Muscle of back (tissue), 13 donors: ENCODE data around the gene MAGEA4. TPM values are rescaled to one million over a fixed set of nuclear protein-coding genes. Genes with fewer than 3 reads are reported as not detected.
"Not testable (repeated sequence)": the region's sequence is repeated elsewhere in the genome, so short reads cannot be mapped to it uniquely, and the experiment has no call there.

Experiments
- DNase-seq, 3 donors: peaks; one replicate each; pipeline versions ENCODE4 v3.0.0 to v3.0.0-alpha.2; 2013
- long read RNA-seq, 9 donors: transcript quantifications; one replicate each; lab custom pipeline, GENCODE V29; 2026
- polyA plus RNA-seq, 10 donors: library from polyadenylated mRNA; unstranded; fragments of 120-200 nt; gene quantifications; one replicate each; pipeline ENCODE4 v1.2.1, GENCODE V29; 2013; ENCODE audit not compliant: insufficient read length in 10 of 10

The MAGEA4 gene, protein sequence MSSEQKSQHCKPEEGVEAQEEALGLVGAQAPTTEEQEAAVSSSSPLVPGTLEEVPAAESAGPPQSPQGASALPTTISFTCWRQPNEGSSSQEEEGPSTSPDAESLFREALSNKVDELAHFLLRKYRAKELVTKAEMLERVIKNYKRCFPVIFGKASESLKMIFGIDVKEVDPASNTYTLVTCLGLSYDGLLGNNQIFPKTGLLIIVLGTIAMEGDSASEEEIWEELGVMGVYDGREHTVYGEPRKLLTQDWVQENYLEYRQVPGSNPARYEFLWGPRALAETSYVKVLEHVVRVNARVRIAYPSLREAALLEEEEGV
- not detected for polyA plus RNA-seq
- long read RNA-seq, donor 1 = 0 reads
- long read RNA-seq, donor 2 = 0 reads
- long read RNA-seq, donor 3 = 0 reads
- long read RNA-seq, donor 4 = 0 reads
- long read RNA-seq, donor 5 = 0 reads
- long read RNA-seq, donor 6 = 0 reads
- long read RNA-seq, donor 7 = 0 reads
- long read RNA-seq, donor 8 = 0 reads
- long read RNA-seq, donor 9 = 0 reads

DNA sequence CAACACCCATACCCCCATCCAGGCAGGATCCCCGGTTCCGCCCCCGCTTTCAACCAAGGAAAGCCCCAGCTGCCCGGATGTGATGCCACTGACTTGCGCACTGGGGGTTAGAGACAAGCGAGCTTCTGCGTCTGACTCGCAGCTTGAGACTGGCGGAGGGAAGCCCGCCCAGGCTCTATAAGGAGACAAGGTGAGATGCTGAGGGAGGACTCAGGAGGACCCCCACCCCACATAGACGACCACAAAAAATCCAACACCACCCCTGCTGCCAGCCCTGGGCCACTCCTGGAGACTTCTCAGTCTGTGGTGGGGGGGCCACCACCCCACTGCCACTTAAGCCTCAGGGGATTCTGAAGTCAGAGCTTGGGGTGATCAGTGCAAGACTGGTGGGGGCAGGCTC, at the start of gene MAGEA4:
Gene MAGEA4, plus strand, starts transcription at position 110 of the 400 bp plus-strand sequence. CDS start 10,776 bp downstream, outside the sequence.
- no peak for DNase-seq

DNA sequence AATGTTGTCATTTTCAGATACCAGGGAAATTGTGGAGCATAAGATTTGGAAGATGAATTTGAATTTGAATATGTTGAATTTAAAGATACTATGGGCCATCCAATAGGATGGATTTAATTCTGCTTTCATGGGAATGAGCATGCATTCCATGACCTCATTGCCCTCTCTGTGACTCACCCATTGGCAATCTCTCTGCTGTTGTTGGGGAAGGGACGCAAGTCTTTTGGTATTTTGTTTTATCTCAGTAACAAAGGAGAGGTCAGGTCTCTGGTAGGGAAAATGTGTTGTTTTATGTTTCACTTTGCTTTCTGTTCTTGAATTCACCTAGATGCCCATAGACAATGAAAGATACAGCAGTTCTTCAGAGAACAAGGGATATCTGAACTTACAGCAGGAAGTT, 42.1 kb upstream of the MAGEA4 start:
- peak in 2 of 3 donors; percentile 11 to 63 for DNase-seq

DNA sequence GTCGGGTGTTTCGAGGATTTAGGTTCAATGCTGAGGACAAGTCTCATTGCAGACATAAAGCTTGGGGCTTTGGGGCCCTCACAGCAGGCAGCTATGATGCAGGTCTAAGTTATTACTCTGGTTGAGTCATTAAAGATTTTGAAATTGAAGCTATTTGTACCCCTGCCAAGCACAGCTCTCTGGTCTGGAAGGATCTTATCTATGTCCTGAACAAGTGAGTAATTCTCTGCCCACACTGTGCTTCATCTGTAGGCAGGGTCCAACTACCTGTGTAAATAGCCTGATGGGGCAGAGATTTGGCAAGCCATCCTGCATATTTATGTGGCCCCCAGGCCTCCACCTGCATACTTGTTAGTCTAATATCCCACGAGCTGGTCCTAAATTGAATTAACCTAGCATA, 41.4 kb upstream of the MAGEA4 start:
- DNase-seq = peak in 1 of 3 donors; percentile 63

DNA sequence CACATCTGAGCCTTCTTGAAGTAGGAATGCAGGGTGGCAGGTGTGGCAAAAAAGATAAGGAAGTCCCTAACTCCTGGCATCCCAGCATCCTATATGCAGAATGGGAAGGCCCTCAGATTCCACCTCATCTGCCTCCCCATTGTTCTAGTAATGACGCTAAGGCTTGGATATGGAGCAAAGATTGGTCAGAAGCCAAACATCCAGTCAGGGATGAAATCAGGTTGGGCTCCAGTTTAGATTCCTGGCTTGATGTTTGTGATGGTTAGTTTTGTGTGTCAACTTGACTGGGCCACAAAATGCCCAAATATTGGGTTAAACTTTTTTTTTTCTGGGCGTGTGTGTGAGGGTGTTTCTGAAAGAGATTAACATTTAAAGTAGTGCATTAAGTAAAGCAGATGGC, 39.6 kb upstream of the MAGEA4 start:
- DNase-seq = no peak

DNA sequence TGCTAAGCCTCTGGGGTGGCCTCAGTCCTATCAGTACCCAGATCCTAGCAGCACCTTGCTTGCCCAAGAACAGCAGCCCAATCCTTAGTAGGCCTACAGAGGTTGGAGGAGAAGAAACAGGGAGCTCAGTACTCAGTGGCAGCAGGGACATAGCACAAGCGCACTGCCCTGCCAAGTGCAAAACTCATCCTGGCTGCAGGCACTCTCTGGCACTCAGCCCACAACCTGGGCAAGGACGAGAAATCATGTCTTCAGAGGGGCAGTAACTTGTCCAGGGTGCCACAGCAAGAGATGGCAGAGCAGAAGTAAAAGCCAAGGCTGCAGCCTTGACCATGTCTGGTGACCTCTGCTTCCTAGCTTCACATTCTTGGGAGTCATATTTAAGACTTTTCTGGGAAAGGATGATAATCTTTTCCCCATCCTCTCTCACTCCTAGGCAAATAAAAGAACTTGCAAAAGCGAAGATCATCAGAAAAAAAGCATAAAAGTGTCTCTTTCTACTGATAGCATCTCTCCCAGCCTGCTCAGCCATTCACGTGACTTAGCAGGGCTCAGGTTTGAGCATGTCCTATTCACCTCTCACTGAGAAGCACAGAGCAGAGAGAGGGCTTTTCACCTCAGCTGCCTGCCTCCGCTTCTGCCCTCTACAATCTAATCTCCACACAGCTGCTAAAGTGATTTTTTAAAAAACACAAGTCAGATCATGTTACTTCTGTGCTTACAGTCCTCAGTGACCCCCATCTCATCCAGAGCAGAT, 37.2 kb upstream of the MAGEA4 start:
- DNase-seq = no peak

DNA sequence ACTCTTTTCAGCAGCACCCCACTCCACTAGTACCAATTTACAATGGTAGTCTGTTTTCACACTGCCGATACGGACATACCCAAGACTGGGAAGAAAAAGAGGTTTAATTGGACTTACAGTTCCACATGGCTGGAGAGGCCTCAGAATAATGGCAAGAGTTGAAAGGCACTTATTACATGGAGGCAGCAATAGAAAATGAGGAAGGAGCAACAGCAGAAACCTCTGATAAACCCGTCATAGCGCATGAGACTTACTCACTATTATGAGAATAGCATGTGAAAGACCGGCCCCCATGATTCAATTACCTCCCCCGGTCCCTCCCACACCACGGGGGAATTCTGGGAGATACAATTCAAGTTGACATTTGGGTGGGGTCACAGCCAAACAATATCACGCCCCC, 34.1 kb upstream of the MAGEA4 start:
- no peak for DNase-seq

DNA sequence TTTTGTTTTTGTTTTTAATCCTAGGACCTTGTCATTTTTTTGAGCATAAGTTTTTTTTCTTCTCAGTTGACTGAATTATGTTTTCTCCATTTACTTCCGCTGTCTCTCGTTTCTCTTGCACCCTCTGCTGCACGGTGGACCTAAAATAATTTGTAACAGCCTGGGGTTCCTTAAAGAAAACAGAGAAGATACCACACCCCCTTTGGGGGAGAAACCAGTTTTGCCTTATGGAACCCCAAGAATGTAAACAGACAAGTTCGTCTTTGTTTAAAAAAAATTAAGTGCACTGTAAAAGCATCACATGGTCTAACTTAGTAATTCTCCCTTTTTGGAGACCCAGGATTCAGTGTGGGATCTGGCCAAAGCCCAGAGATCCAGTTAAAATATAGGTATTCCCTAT, 32.8 kb upstream of the MAGEA4 start:
- DNase-seq = no peak

DNA sequence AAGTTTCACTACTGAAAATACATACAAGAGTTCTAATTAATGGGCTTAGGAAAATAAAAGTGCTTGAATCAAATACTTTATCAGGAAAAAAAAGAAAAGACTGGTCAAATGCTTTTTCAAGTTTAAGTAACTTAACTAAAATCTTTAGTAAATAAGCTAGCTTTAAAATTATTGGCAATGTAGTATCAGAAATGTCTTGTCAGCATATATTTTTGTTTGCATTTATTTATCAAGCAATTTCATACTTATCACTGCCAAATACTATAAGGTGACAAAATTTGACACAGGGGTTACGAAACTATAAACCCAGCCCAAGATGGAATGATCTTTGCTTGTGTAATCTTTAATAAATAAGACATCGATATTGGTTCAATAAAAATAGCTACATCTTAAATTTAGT, 31.8 kb upstream of the MAGEA4 start:
- no peak for DNase-seq

DNA sequence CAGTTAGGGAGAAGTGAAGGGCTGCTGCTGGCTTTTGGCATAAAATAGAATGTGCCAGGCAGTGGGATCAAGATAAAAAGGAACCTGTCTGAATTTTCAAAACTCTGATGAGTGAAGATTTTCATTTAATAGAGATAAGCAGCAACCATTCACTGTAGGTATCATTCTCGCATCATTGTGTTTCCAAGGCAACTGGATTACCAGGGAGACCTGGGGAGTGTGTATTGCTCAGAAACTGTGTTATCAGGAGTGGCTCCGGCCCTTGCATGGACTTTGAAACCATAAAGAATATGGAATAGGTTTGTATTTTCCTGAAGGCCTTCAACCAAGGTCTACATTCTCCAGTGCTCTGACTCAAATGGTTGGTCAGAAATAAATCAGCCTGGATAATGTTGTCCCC, 23.3 kb upstream of the MAGEA4 start:
- DNase-seq = no peak

DNA sequence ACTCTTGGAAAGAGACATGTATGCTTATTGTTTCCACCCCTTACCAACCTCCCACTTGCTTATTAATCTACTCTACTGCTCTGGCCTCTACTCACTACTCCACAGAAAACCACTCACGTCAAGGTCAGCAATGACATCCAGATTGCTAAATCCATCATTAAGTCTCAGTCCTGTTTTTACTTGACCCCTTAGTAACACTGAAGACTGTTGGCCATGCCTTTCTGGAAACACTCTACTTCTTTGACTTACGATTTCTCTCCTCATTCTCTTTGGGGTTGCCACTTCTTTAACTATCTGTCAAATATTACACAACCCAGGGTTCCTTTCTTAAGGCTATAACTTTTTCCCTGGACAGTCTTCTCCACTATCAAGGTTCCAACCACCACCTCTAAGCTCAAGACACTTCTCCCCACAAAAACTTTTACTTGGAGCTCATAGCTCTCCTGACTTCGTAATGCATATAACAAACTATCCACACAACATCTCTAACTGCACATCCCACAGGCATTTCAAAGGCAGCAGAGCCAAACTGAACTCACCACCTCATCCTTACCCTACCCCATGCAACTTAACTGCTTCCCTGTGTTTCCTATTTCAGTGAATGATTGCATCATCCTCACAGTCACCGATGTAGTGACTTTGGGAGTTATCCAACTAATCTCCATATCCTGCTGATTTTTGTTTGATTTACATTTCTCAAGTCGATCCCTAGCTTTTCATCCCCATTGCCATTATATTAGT, 15.8 kb upstream of the MAGEA4 start:
- DNase-seq = peak in 1 of 3 donors; percentile 58

DNA sequence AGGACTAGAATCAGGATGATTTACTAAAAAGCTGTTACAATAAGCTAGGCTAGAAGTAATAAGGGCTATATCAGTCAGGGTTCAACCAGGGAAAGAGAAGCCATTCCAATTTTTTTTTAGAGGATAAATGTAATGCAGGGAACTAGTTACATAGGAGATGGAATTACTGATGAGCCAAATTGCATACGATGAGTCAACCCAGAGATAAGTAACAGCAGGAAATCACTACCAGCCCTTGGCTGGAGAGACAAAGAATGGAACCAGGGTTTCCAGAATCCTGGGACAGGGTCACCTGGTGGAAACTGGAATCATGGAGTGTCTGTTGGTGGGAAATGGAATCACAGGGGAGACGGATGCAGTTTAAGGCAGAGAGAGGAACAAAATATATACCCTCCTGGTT, 13.1 kb upstream of the MAGEA4 start:
- DNase-seq = peak in 1 of 3 donors; percentile 9

DNA sequence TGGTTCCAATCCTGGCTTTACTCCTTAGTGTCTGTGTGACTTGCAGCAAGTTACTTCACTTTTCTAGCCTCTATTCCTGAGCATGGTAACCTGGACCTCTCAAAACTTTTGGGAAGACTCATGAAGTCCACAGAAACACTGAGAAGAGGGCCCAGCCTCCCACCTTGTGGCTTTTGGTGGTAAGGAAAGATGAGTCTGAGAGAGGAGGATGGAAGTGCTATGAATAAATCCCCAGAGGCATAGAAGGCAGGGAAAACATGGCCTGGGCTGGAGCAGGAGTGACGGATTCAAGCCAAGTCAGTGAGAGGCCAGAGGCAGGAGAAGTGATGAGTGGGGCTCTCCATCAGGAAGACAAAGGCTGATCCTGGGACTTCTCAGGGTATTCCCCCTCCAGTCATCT, 10.9 kb upstream of the MAGEA4 start:
- peak in 1 of 3 donors; percentile 17 for DNase-seq

DNA sequence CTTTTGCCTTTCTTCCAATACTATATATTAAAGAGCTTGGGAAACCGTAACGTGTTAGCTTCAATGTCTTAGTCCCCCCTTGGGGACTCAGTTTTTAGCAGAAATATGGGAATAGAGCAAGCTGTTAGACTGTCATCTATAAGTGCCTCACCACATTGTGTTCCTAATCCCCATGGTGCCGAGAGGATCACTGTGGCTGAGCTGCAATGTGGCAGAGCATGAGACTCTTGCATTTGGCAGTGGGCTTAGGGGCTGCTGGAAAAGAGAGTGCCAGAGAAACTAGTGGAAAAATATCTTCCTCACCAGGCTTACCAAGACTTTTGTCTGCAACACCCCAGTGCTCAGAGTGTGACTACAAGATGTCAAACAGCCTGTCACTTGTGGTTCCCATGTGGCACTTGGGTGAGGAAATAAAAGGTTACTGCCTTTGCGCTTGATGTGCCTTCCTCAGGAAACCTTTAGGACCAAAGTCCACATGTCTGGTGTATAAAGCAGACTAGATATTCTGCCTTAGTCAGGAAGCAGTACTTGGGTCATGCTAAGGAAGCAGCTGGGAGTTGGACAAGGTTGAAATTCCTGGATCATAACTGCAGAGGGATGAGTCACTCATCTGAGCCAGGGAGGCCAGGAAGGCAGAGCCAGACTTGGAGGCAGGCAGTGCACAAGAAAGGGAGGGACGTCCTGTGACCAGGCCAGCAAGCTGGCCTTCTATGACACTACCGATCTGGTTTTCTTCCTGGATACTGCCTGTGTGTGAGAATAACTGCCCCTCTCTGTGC, 9.7 kb upstream of the MAGEA4 start:
- DNase-seq = peak; percentile 50 to 73 (median 67)

DNA sequence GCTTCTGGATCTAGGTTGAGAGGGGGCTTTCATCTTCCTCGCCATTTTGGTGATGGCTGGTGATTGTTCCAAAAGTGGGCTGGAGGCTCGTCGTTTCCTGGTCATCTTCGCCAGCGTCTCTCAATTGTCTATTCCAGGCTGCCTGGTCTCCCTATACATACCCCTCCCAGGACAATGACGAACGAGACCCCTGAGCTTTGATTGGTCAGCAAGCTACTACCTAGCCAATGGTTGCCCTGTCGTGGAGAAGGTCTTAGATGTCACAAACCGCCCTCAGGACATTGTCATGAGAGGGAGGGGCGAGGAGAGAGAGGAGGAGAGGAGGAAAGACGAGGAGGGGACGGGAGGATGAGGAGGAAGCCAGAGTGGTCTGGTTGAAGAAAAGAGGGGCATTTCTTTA, 7.7 kb upstream of the MAGEA4 start:
- DNase-seq = no peak

DNA sequence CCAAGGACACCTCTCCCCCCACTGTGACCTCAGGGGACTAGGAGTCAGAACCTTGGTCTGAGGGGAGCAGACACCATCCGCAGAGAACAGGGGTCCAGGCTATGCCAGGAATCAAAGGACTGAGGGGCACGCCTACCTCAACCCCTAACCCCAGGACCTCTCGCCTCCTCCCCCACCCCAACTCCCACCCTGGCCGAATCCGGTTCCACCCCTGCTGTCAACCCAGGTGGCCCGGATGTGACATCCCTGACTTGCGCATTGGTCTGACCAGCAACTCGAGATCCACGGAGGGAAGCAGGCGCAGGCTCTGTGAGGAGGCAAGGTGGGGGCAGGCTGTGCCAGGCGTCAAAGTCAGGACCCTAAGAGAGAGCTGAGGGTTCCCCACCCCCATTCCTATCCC, 468 bp upstream of the MAGEA4 start:
- DNase-seq = no peak

DNA sequence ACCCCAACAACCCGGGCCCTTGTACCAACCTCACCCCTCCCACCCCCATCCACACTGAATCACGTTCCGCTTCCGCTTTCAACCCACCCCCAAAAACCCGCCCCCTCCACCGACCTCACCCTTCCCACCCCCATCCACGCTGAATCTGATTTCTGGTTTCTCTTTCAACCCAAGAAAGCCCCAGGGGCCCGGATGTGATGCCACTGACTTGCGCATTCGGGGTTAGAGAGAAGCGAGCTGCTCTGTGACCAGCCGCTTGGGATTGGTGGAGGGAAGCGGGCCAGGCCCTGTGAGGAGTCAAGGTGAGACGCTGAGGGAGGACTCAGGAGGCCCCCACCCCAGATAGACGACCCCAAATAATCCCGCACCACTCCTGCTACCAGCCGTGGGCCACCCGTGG, 6.0 kb downstream of the MAGEA4 start:
- DNase-seq = not testable (repeated sequence)

DNA sequence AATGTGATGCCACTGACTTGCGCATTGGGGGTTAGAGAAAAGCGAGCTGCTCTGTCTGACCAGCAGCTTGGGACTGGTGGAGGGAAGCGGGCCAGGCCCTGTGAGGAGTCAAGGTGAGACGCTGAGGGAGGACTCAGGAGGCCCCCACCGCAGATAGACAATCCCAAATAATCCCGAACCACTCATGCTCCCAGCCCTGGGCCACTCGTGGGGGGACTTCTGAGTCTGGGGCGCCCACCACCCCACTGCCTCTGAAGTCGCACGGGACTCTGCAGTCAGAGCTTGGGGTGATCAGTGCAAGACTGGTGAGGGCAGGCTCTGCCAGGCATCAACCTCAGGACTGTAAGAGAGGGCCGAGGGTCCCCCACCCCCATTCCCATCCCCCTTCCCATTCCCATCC, 6.9 kb downstream of the MAGEA4 start:
- no peak for DNase-seq

DNA sequence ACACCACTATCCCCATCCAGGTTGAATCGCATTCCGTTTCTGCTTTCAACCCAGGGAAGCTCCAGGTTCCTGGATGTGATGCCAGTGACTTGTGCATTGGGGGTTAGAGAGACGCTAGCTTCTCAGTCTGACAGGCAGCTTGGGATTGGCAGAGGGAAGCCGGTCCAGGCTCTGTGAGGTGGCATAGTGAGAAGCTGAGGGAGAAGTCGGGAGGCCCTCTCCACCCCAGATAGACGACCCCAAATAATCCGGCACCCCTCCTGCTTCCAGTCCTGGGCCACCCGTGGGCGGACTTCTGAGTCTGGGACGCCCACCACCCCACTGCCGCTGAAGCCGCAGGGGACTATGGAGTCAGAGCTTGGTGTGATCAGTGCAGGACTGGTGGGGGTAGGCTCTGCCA, 7.4 kb downstream of the MAGEA4 start:
- DNase-seq = no peak

DNA sequence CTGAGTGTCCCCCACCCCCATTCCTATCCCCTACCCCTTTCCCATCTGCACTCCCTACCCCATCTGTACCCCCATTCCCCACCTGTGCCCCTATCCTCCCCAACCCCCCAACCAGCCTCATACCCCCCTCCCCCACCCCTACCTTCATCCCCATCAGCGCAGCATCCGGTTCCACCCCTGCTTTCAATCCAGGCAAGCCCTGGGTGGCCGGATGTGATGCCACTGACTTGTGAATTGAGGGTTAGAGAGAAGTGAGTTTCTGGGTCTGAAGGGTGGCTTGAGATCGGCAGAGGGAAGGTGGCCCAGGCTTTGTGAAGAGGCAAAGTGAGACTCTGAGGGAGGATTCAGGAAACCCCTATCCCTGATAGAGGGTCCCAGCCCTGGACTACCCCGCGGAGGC, 7.8 kb downstream of the MAGEA4 start:
- no peak for DNase-seq

DNA sequence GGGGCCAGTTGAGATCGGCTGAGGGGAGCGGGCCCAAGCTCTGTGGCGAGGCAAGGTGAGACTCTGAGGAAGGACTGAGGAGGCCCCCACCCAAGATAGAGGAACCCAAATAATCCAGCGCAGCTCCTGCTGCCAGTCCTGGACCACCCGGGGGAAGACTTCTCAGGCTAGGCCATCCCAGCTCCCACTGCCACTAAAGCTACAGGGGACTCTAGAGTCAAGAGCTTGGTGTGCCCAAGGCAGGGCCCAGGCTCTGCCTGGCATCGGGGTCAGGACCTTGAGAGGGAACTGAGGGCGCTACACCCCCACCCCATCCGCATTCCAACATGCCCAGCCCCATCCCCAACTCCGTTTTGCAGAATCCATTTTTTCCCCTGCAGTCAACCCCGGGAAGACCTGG, 8.6 kb downstream of the MAGEA4 start:
- DNase-seq = no peak

DNA sequence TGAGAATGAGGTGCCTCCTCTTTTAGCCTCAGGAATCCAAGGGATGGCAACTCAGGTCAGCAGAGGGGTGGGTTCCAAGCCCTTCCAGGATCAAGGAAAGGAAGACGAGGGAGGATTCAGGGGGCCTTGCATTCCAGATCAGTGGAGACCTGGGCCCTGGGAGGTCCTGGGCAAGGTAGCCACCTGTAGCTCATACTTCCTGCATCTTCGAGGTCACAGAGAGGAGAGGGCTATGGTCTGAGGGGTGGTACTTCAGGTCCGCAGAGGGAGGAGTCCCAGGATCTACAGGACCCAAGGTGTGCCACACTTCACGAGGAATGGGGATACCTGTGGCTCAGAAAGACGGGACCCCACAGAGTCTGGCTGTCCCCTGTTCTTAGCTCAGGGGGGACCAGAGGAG, 9.2 kb downstream of the MAGEA4 start:
- no peak for DNase-seq
